HG03442 (cell line): ENCODE data around the gene CA12.
"Not testable (repeated sequence)": the region's sequence is repeated elsewhere in the genome, so short reads cannot be mapped to it uniquely, and the experiment has no call there.

Experiments
- ATAC-seq: cut with Tn5 transposase; IDR thresholded peaks from one replicate; pipeline ENCODE4 v1.9.1; 2021; ENCODE audit warnings: mild to moderate bottlenecking, moderate library complexity; ENCODE audit not compliant: unreplicated experiment

The CA12 gene

GRCh38 chr15:63339006-63339766 is 42.5 kb downstream of the CA12 start:
- no peak for ATAC-seq

GRCh38 chr15:63338170-63338569 is 43.5 kb downstream of the CA12 start:
- no peak for ATAC-seq

- no peak for ATAC-seq
Measured at GRCh38 chr15:63337046-63337445, 44.6 kb downstream of the CA12 start.

- no peak for ATAC-seq
Measured at GRCh38 chr15:63335543-63336240, 46.0 kb downstream of the CA12 start.

- ATAC-seq: no peak
Measured at GRCh38 chr15:63334821-63335220, 46.8 kb downstream of the CA12 start.

GRCh38 chr15:63332367-63333124 is 49.1 kb downstream of the CA12 start:
- no peak for ATAC-seq

GRCh38 chr15:63331456-63331855 is 50.2 kb downstream of the CA12 start:
- ATAC-seq: no peak

GRCh38 chr15:63330926-63331325 is 50.7 kb downstream of the CA12 start:
- no peak for ATAC-seq

- ATAC-seq: no peak
Measured at GRCh38 chr15:63329567-63330350, 51.9 kb downstream of the CA12 start.

- ATAC-seq: no peak
Measured at GRCh38 chr15:63327648-63328421, 53.8 kb downstream of the CA12 start.

- ATAC-seq: no peak
Measured at GRCh38 chr15:63324770-63325169, 56.9 kb downstream of the CA12 start.

- ATAC-seq: no peak
Measured at GRCh38 chr15:63323798-63324563, 57.7 kb downstream of the CA12 start.

- no peak for ATAC-seq
Measured at GRCh38 chr15:63322541-63322940, 59.1 kb downstream of the CA12 start.

- ATAC-seq: no peak
Measured at GRCh38 chr15:63321462-63321861, 60.2 kb downstream of the CA12 start.

GRCh38 chr15:63320981-63321380 is 60.7 kb downstream of the CA12 start:
- ATAC-seq: not testable (repeated sequence)

- ATAC-seq: not testable (repeated sequence)
Measured at GRCh38 chr15:63320446-63320845, 61.2 kb downstream of the CA12 start.

- no peak for ATAC-seq
Measured at GRCh38 chr15:63319065-63319464, 62.6 kb downstream of the CA12 start.

GRCh38 chr15:63318344-63318743 is 63.3 kb downstream of the CA12 start:
- ATAC-seq: no peak

- no peak for ATAC-seq
Measured at GRCh38 chr15:63314409-63314808, 67.2 kb downstream of the CA12 start.
